ENCODE measurements around the gene VPS8. TPM values are rescaled to one million over a fixed set of nuclear protein-coding genes. Genes with fewer than 3 reads are reported as not detected.

The VPS8 gene
- total RNA-seq, 1 donor from 2014 or later, result 62.9 TPM

- H3K27ac ChIP-seq, result no peak overlapping the region
- no peak overlapping the region for H3K4me3 ChIP-seq
- intact Hi-C loops (cut with DNase I), result no loop called here
- H3K9me3 ChIP-seq, result no peaks in the 10 kb centered on the region
- TF ChIP-seq CTCF (IDR thresholded peaks at IDR 0.05), result peak; percentile 59
- no peaks in the 10 kb centered on the region for H3K4me1 ChIP-seq
- DNase-seq, result no peak
- no peak for ATAC-seq
- peaks cover 67% of the 10 kb centered on the region for H3K36me3 ChIP-seq
- H3K27me3 ChIP-seq, result no peaks in the 10 kb centered on the region
These were observed 63.0 kb downstream of the VPS8 start for GRCh38 chr3:184874709-184875644.

- no peak for ATAC-seq
- H3K27ac ChIP-seq, result no peak overlapping the region
- DNase-seq, result no peak
- no peaks in the 10 kb centered on the region for H3K4me1 ChIP-seq
- no peaks in the 10 kb centered on the region for H3K9me3 ChIP-seq
- H3K27me3 ChIP-seq, result no peaks in the 10 kb centered on the region
- intact Hi-C loops (cut with DNase I), result no loop called here
- peaks cover 51% of the 10 kb centered on the region for H3K36me3 ChIP-seq
- H3K4me3 ChIP-seq, result no peak overlapping the region
- TF ChIP-seq CTCF (IDR thresholded peaks at IDR 0.05), result no peak
These were observed 68.5 kb downstream of the VPS8 start for GRCh38 chr3:184880276-184881019.

- ATAC-seq, result no peak
- intact Hi-C loops (cut with DNase I), result no loop called here
- DNase-seq, result no peak
These were observed 72.5 kb downstream of the VPS8 start for GRCh38 chr3:184884359-184885017.

GRCh38 chr3:184885112-184885511 lies 73.1 kb downstream of the VPS8 start:
- no peak for TF ChIP-seq CTCF (IDR thresholded peaks at IDR 0.05)

More at GRCh38 chr3:184884359-184885017, 72.5 kb downstream of the VPS8 start:
- Histone ChIP-seq H3K4me1 (no peaks in the 10 kb centered on the region), H3K36me3 (peaks cover 33% of the 10 kb centered on the region), H3K9me3 (no peaks in the 10 kb centered on the region), H3K4me3 (no peak overlapping the region), H3K27ac (no peak overlapping the region), H3K27me3 (no peaks in the 10 kb centered on the region)
- no peak for TF ChIP-seq CTCF (IDR thresholded peaks at IDR 0.05)

GRCh38 chr3:184887574-184887973 lies 75.6 kb downstream of the VPS8 start:
- intact Hi-C loops (cut with DNase I), result no loop called here
- Histone ChIP-seq H3K36me3 (peaks cover 31% of the 10 kb centered on the region), H3K27ac (no peak overlapping the region)

More at GRCh38 chr3:184885112-184885511, 73.1 kb downstream of the VPS8 start:
- H3K27me3 ChIP-seq, result no peaks in the 10 kb centered on the region
- ATAC-seq (no peak), DNase-seq (no peak)
- no peak overlapping the region for H3K4me3 ChIP-seq
- H3K9me3 ChIP-seq, result no peaks in the 10 kb centered on the region
- H3K36me3 ChIP-seq, result peaks cover 32% of the 10 kb centered on the region
- no peaks in the 10 kb centered on the region for H3K4me1 ChIP-seq
- H3K27ac ChIP-seq, result no peak overlapping the region
- intact Hi-C loops (cut with DNase I), result no loop called here

More at GRCh38 chr3:184887574-184887973, 75.6 kb downstream of the VPS8 start:
- no peak for TF ChIP-seq CTCF (IDR thresholded peaks at IDR 0.05)
- DNase-seq (no peak), ATAC-seq (no peak)
- Histone ChIP-seq H3K4me1 (no peaks in the 10 kb centered on the region), H3K4me3 (no peak overlapping the region), H3K27me3 (no peaks in the 10 kb centered on the region), H3K9me3 (no peaks in the 10 kb centered on the region)

Data from upper lobe of right lung (tissue), 1 donor.